ENCODE data around the gene NYNRIN. TPM values are rescaled to one million over a fixed set of nuclear protein-coding genes. Genes with fewer than 3 reads are reported as not detected.

The NYNRIN gene
- total RNA-seq, 1 donor from 2014 or later, result 23.1 TPM

DNA sequence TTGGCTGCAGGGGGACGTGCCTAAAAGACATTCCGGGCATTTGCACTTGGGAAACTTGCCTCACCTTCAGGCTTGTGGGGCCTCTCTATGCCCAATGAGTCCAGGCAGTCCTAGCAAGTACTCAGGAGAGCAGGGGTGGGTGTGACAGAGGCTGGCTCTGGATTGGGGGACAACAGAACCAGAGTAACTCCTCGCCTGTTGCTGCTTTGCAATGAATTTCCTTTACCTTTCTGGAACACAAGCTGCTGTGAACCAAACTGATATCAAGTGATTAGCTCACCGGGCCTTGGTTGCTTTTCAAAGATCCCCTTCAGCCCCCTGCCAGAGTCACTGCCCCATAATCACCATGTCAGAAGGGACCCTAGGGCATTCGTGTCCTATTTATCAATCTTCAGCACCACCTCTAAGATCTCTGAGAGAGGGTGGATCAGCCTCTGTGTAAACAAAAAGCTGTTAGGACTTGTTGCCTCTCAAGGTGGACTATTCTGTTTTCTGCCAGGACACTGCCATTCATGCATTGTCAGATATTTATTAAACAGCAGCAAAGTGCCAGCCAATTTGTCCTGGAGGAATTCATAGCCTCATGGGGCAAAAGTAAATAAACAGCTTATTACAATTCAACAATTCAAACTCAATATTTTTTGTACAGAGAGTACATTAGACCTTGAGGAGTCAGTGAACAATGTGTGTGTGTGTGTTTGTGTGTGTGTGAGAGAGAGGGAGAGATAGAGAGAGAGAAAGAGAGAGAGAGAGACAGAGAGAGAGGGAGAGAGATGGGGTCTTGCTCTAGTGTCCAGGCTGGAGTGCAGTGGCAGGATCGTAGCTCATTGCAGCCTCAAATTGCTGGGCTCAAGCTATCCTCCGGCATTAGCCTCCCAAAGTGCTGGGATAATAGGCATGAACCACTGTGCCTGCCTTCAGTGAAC, 19.6 kb upstream of the NYNRIN start:
- Histone ChIP-seq H3K4me3 (no peak overlapping the region), H3K27me3 (no peaks in the 10 kb centered on the region), H3K36me3 (peaks cover 3 to 26% of the 10 kb centered on the region in 2 donors), H3K9me3 (no peaks in the 10 kb centered on the region), H3K4me1 (no peaks in the 10 kb centered on the region), H3K27ac (no peak overlapping the region)
- intact Hi-C loops (cut with DNase I), result no loop called here
- no peak for DNase-seq (ENCODE audit: low spot score in 2 of 2)
- TF ChIP-seq, protein P1, sequence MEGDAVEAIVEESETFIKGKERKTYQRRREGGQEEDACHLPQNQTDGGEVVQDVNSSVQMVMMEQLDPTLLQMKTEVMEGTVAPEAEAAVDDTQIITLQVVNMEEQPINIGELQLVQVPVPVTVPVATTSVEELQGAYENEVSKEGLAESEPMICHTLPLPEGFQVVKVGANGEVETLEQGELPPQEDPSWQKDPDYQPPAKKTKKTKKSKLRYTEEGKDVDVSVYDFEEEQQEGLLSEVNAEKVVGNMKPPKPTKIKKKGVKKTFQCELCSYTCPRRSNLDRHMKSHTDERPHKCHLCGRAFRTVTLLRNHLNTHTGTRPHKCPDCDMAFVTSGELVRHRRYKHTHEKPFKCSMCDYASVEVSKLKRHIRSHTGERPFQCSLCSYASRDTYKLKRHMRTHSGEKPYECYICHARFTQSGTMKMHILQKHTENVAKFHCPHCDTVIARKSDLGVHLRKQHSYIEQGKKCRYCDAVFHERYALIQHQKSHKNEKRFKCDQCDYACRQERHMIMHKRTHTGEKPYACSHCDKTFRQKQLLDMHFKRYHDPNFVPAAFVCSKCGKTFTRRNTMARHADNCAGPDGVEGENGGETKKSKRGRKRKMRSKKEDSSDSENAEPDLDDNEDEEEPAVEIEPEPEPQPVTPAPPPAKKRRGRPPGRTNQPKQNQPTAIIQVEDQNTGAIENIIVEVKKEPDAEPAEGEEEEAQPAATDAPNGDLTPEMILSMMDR (IDR thresholded peaks at IDR 0.05), result no peak

DNA sequence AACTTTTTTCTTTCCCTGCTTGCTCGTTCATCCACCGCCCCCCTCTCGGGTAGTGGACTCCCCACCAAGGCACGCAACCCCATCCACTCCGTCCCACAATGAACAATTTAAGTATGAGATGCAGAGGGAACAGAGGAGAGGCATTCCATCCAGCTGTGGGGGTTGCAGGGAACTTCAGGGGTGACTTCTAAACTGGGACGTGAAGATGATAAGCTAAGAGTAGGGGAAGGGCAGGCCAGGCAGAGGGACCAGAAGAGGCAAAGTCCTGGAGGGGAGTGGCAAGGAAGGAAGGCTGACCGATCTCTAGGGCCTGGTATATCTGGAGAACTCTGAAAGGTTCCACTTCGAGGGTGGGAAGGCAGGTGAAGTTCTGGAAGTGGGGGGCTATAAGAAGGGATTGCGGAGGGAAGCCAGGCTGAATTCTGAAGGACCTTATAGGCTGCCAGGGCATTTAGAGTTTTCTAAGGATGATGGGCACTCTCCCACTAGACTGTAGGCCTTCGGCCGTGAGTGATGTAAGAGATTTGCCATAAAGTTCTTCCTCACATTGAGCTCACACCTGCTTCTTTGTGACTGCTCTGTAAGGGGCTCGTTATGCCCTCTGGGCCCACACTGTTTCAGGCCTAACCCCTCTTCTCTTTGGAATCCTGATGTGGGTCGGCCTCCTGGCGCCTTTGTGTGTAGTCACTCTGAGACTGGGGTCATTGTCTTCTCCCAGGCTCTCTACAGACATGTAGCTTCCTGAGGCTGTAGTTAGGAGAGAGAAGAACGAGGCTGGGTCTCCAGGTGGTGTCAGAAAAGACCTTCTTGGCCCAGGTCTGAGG, 18.7 kb upstream of the NYNRIN start:
- no peak for DNase-seq (ENCODE audit: low spot score in 2 of 2)
- H3K9me3 ChIP-seq, result no peaks in the 10 kb centered on the region
- intact Hi-C loops (cut with DNase I), result no loop called here
- H3K4me3 ChIP-seq, result no peak overlapping the region
- peaks cover 0 to 21% of the 10 kb centered on the region in 2 donors for H3K36me3 ChIP-seq
- TF ChIP-seq, protein P1 (IDR thresholded peaks at IDR 0.05), result no peak
- no peaks in the 10 kb centered on the region for H3K4me1 ChIP-seq
- H3K27ac ChIP-seq, result no peak overlapping the region
- no peaks in the 10 kb centered on the region for H3K27me3 ChIP-seq

DNA sequence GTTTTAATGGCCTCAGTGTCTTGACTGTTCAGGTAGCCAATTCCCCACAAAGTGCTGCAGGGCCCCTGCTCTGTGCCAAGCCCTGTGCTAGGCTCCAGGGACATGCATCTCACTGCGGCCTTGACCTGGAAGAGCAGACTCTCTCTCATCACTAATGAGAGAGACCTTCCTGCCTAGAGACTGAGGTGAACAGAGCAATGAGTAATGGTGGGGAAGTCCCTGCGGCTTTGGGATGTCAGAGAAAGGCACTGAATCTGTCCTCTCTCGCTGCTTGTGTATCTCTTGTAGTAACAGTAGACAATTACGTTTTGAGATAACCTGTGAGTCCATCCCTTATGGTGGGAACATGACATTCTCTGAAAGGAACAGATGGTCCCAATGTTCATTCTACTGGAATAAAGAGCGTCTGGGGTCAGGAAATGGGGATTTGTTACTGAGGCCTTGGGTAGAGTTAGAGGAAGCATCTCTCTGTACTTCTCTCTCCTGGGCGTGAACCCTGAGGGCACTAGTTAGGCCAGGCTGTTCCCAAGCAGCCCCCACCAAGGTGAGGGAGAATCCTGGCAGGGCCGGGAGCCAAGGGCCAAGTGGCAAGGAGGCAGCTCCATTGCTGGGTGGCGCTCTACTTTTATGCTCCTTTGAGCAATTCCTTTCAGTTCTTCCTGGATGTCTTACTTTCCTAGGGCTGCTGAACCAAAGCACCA, 17.3 kb upstream of the NYNRIN start:
- Histone ChIP-seq H3K9me3 (no peaks in the 10 kb centered on the region), H3K4me1 (no peaks in the 10 kb centered on the region), H3K36me3 (peaks cover 0 to 7% of the 10 kb centered on the region in 2 donors), H3K4me3 (no peak overlapping the region), H3K27me3 (no peaks in the 10 kb centered on the region), H3K27ac (no peak overlapping the region)
- TF ChIP-seq, protein P1 (IDR thresholded peaks at IDR 0.05), result no peak
- intact Hi-C loops (cut with DNase I), result no loop called here
- DNase-seq (ENCODE audit: low spot score in 2 of 2), result no peak

DNA sequence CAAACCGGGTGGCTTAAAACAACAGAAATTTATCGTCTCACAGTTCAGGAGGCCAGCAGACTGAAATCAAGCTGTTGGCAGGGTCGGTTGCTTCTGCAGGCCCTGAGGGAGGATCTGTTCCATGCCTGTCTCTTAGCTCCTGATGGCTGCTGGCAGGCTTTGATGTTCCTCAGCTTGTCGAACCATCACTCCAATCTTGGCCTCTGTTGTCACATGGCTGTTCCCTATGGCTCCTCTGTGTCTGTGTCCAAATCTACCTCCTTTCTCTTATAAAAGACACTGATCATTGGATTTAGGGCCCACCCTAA, 16.8 kb upstream of the NYNRIN start:
- no peak overlapping the region for H3K27ac ChIP-seq
- no peaks in the 10 kb centered on the region for H3K4me1 ChIP-seq

DNA sequence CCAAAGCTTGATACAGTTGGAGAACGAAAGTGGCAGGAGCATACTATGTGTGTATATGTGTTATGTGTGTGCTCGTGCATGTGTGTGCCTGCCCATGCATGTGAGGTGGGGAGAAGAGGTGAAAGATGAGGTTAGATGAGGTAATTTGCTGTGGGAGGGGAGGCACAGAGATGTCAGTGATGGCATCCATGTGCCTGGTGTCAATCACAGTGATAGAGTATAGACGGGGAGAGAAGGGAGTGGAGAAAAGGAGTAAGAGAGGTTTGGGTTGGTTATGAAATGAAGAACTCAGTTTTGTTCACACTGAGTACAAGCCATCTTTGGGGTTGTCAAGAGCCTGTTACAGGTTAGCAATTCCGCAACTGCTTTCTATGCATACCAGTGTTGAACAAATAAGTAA, 14.6 kb upstream of the NYNRIN start:
- Histone ChIP-seq H3K4me1 (no peaks in the 10 kb centered on the region), H3K9me3 (no peaks in the 10 kb centered on the region), H3K27ac (no peak overlapping the region), H3K4me3 (no peak overlapping the region), H3K27me3 (no peaks in the 10 kb centered on the region), H3K36me3 (no peaks in the 10 kb centered on the region)
- DNase-seq (ENCODE audit: low spot score in 2 of 2), result no peak
- TF ChIP-seq, protein P1 (IDR thresholded peaks at IDR 0.05), result no peak
- intact Hi-C loops (cut with DNase I), result no loop called here

More for the DNA sequence above, 16.8 kb upstream of the NYNRIN start:
- intact Hi-C loops (cut with DNase I), result no loop called here
- Histone ChIP-seq H3K36me3 (peaks cover 0 to 2% of the 10 kb centered on the region in 2 donors), H3K9me3 (no peaks in the 10 kb centered on the region), H3K4me3 (no peak overlapping the region), H3K27me3 (no peaks in the 10 kb centered on the region)
- no peak for DNase-seq (ENCODE audit: low spot score in 2 of 2)
- TF ChIP-seq, protein P1 (IDR thresholded peaks at IDR 0.05), result no peak
